Measurements from ENCODE around the gene TMIE. TPM values are rescaled to one million over a fixed set of nuclear protein-coding genes. Genes with fewer than 3 reads are reported as not detected.

TMIE gene
- total RNA-seq, 2 donors from 2014 or later, result 0.18 to 1.6 TPM

GRCh38 chr3:46673151-46674030 is 27.8 kb upstream of the TMIE start:
- no peak for DNase-seq (ENCODE audit: low spot score)
- WGBS, result 90% methylated on average over 10 of the region's 10 CpGs

DNA sequence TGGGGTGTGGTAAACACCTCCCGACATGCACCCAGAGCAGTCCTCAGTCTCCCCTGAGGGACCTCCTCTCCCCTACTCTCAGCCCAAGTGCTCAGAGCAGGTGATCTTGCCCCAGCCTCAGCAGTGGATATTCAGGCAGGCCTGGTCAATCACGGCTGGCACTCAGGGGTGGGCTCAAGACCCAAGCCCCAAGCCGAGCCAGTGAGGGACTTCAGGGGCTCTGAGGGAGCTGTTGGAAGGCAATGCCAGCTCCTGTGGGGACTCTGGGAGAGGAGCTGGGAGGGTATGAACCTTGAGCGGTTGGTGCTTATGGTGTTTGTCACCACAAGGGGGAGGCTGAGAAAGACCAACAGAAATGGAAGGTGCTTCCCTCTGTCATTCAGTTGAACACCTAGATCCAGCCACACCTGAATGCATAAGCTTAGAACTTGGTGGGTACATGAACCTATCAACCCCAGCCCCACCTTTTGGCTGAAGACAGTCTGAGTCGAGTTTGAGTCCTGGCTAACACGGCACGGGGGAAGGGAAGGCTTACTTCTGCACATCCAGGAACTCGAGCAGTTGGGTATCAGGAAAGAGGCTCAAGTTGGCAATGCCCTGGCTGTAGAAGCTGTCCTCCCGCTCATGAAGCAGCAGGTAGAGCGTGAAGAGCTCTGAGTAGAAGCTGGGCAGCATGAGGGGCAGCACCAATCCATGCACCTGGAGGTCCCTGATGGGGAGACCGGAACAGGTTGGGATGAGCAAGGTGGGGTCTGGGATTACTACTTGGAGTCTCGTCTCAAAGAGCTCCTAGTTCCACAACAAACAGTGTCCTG is 27.0 kb upstream of the TMIE start:
- no peak overlapping the region for H3K4me3 ChIP-seq
- no peak for DNase-seq (ENCODE audit: low spot score)
- intact Hi-C loops (cut with DNase I), result no loop called here
- TF ChIP-seq POLR2A (IDR thresholded peaks at IDR 0.05) (no peak), POLR2AphosphoS5 (IDR thresholded peaks at IDR 0.05) (no peak)
- TF ChIP-seq, protein P1, sequence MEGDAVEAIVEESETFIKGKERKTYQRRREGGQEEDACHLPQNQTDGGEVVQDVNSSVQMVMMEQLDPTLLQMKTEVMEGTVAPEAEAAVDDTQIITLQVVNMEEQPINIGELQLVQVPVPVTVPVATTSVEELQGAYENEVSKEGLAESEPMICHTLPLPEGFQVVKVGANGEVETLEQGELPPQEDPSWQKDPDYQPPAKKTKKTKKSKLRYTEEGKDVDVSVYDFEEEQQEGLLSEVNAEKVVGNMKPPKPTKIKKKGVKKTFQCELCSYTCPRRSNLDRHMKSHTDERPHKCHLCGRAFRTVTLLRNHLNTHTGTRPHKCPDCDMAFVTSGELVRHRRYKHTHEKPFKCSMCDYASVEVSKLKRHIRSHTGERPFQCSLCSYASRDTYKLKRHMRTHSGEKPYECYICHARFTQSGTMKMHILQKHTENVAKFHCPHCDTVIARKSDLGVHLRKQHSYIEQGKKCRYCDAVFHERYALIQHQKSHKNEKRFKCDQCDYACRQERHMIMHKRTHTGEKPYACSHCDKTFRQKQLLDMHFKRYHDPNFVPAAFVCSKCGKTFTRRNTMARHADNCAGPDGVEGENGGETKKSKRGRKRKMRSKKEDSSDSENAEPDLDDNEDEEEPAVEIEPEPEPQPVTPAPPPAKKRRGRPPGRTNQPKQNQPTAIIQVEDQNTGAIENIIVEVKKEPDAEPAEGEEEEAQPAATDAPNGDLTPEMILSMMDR (IDR thresholded peaks at IDR 0.05), result no peak
- WGBS, result 92% methylated on average over 12 of the region's 12 CpGs
- H3K27me3 ChIP-seq (replicated peaks; ENCODE audit: insufficient read depth), result no peaks in the 10 kb centered on the region
- no peaks in the 10 kb centered on the region for H3K4me1 ChIP-seq (replicated peaks)
- no peaks in the 10 kb centered on the region for H3K9me3 ChIP-seq
- H3K36me3 ChIP-seq, result no peaks in the 10 kb centered on the region
- H3K27ac ChIP-seq, result no peak overlapping the region

More at GRCh38 chr3:46673151-46674030, 27.8 kb upstream of the TMIE start:
- TF ChIP-seq, protein P1 (IDR thresholded peaks at IDR 0.05), result no peak
- no peak for TF ChIP-seq POLR2AphosphoS5 (IDR thresholded peaks at IDR 0.05)
- TF ChIP-seq POLR2A (IDR thresholded peaks at IDR 0.05), result no peak
- Histone ChIP-seq H3K4me3 (no peak overlapping the region), H3K9me3 (no peaks in the 10 kb centered on the region), H3K27me3 (replicated peaks; ENCODE audit: insufficient read depth) (no peaks in the 10 kb centered on the region), H3K36me3 (no peaks in the 10 kb centered on the region), H3K27ac (no peak overlapping the region), H3K4me1 (replicated peaks) (no peaks in the 10 kb centered on the region)
- intact Hi-C loops (cut with DNase I), result no loop called here

GRCh38 chr3:46675426-46675825 is 25.8 kb upstream of the TMIE start:
- H3K36me3 ChIP-seq, result no peaks in the 10 kb centered on the region
- no peak overlapping the region for H3K4me3 ChIP-seq
- TF ChIP-seq POLR2AphosphoS5 (IDR thresholded peaks at IDR 0.05) (no peak), POLR2A (IDR thresholded peaks at IDR 0.05) (no peak)
- TF ChIP-seq, protein P1 (IDR thresholded peaks at IDR 0.05), result no peak
- H3K27me3 ChIP-seq (replicated peaks; ENCODE audit: insufficient read depth), result no peaks in the 10 kb centered on the region
- H3K27ac ChIP-seq, result no peak overlapping the region
- 95% methylated on average over 6 of the region's 6 CpGs for WGBS
- H3K9me3 ChIP-seq, result no peaks in the 10 kb centered on the region
- intact Hi-C loops (cut with DNase I), result no loop called here
- H3K4me1 ChIP-seq (replicated peaks), result no peaks in the 10 kb centered on the region
- DNase-seq (ENCODE audit: low spot score), result no peak

DNA sequence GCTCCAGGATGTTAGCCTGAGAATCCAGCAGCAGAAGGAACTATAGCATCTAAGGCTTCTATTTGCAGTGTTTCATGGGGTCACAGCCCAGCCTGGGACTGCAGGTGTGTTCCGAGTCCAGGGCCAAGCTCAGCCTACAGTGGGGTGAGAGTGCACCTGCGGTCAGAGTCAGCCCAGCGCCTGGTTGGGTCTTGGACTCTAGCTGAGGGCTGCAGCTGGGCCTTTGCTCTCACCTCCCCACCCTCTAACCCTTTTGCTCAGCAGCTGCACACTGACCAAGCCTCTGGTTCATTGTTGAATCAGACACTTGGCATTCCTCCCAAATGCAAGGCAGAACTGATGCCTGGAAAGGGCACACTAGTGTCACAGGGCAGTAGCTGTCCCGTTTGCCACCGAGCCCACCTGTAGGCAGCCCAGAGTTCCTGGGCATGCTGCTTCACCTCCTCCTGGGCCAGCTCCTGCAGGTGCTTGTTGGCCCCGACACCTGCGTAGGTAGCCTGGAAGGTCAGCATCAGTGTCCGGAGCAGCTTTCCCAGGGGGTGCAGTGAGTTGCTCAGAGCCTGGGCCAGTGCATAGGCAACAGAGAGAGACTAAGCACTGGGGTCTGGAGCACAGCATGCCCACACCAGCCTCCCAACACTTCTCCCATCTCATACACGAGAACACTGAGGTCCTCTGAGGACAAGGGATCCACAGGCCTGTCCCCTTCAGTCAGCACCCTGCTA is 25.2 kb upstream of the TMIE start:
- Histone ChIP-seq H3K4me3 (no peak overlapping the region), H3K4me1 (replicated peaks) (no peaks in the 10 kb centered on the region), H3K27me3 (replicated peaks; ENCODE audit: insufficient read depth) (no peaks in the 10 kb centered on the region), H3K36me3 (no peaks in the 10 kb centered on the region), H3K27ac (no peak overlapping the region), H3K9me3 (no peaks in the 10 kb centered on the region)
- WGBS, result 64% methylated on average over 6 of the region's 9 CpGs
- intact Hi-C loops (cut with DNase I), result no loop called here
- DNase-seq (ENCODE audit: low spot score), result no peak
- TF ChIP-seq, protein P1 (IDR thresholded peaks at IDR 0.05), result no peak
- TF ChIP-seq POLR2AphosphoS5 (IDR thresholded peaks at IDR 0.05) (no peak), POLR2A (IDR thresholded peaks at IDR 0.05) (no peak)
